Measurements from ENCODE around the gene SNRNP27. TPM values are rescaled to one million over a fixed set of nuclear protein-coding genes. Genes with fewer than 3 reads are reported as not detected.

The SNRNP27 gene
- total RNA-seq, 1 experiment from 2014 or later = 76.3 TPM

DNA sequence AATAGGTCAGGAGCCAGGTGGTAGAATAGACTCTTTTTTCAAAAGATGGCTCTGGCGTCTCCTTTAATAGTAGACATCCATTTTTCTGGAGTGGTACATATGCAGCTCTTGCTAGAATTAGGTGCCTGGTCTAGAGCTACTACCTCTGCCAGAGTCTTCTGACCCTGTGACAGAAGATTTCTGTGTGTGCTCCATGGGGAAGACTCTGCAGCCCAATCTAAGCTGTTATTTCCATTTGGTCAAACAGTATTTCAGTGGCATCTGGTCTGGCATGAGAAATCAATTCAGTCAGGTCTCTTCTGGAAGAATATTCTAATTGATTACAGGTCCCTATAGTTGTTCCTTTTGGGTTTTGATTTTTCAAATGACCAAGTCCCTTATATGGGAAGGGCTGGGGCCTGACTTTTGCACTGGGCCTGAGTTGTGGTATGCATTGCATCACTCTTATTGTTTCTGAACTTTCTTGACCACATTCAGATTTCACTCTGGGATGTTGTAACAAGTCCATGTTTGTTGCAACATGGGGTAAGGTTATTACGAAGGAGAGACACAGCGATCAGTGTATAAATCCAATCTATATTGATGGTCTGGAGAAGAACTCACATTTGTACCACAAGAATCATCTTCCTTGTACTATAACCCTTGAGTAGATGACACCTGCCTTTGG lies 33.2 kb downstream of the SNRNP27 start:
- Histone ChIP-seq H3K4me1 (ENCODE audit: insufficient read depth, low read length, poor library complexity, severe bottlenecking) (no peaks in the 10 kb centered on the region), H3K27ac (ENCODE audit: low read depth, low read length, poor library complexity, severe bottlenecking) (no peak overlapping the region), H3K27me3 (replicated peaks; ENCODE audit: insufficient read depth, low read depth, low read length, poor library complexity) (no peaks in the 10 kb centered on the region), H3K4me3 (ENCODE audit: low read depth, low read length, poor library complexity, severe bottlenecking) (no peak overlapping the region), H3K36me3 (ENCODE audit: insufficient read depth, low read length, poor library complexity, severe bottlenecking) (no peaks in the 10 kb centered on the region), H3K9me3 (ENCODE audit: low read depth, low read length, poor library complexity, severe bottlenecking) (no peaks in the 10 kb centered on the region)
- POLR2A ChIA-PET (ENCODE audit: low non-redundant PET) = no interaction called here
- no peak for DNase-seq (ENCODE audit: low spot score)
- TF ChIP-seq, protein P1, sequence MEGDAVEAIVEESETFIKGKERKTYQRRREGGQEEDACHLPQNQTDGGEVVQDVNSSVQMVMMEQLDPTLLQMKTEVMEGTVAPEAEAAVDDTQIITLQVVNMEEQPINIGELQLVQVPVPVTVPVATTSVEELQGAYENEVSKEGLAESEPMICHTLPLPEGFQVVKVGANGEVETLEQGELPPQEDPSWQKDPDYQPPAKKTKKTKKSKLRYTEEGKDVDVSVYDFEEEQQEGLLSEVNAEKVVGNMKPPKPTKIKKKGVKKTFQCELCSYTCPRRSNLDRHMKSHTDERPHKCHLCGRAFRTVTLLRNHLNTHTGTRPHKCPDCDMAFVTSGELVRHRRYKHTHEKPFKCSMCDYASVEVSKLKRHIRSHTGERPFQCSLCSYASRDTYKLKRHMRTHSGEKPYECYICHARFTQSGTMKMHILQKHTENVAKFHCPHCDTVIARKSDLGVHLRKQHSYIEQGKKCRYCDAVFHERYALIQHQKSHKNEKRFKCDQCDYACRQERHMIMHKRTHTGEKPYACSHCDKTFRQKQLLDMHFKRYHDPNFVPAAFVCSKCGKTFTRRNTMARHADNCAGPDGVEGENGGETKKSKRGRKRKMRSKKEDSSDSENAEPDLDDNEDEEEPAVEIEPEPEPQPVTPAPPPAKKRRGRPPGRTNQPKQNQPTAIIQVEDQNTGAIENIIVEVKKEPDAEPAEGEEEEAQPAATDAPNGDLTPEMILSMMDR (conservative IDR thresholded peaks at IDR 0.05; ENCODE audit: low read depth, low read length) = no peak
- TF ChIP-seq EZH2 (IDR thresholded peaks at IDR 0.05; ENCODE audit: borderline replicate concordance, low read depth, low read length, poor library complexity, severe bottlenecking) = no peak
- no TSS peak for BruUV-seq (replicated peaks)
- CTCF ChIA-PET = no interaction called here
- intact Hi-C loops (cut with micrococcal nuclease; ENCODE audit: unreplicated experiment) = no loop called here

DNA sequence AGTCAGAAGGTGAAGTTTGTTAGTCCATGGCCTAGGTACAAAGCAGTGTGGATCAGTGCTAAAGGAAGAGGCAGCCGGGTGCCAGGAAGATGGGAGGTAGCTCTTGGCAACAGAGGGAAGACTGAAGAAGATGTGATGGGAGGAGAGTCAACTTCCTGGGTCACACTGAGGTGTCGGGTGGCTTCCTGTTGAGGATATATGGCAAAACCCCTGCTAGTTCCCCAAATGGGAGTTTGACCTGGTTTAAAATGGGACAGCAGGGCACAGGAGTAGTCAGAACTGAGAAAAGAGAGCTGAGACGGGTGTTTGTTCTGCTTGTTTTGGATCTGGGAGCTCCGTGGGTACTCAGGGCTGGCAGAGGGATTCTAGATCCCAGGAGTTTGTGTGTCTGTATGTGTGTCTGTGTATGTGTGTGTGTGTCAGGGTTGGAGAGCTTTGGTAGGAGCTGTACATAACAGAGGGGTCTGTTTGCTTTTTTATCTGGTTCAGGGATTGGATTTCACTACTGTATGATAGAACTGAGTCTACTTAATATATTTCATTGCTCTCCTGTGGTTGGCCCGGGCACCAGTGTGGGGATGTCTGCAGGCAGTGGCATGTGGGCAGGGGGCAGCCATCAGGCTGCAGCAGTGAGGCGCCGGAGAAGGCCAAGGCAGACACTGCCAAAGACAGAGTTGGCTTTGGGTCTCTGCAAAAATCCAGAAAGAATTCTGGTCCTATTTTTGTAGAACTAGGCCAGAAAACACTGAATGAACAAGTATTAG lies 38.3 kb downstream of the SNRNP27 start:
- no peak for TF ChIP-seq EZH2 (IDR thresholded peaks at IDR 0.05; ENCODE audit: borderline replicate concordance, low read depth, low read length, poor library complexity, severe bottlenecking)
- TF ChIP-seq, protein P1 (conservative IDR thresholded peaks at IDR 0.05; ENCODE audit: low read depth, low read length) = no peak

DNA sequence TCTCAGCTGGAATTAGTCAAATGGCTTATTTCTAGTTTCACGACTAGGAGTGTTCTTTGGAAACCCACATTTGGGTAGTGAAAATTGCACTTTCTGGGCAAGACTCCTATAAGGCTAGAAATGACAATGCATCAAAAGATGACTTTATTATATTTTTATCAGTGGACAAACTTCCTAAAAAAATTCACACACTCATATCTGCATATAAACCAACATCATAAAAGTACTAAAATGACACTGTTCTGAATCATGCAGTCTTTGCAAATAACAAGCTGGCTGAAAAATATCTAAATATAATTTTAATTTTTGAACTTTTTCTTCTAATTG lies 38.8 kb downstream of the SNRNP27 start:
- TF ChIP-seq EZH2 (IDR thresholded peaks at IDR 0.05; ENCODE audit: borderline replicate concordance, low read depth, low read length, poor library complexity, severe bottlenecking) = no peak
- TF ChIP-seq, protein P1 (conservative IDR thresholded peaks at IDR 0.05; ENCODE audit: low read depth, low read length) = no peak
- ChIA-PET POLR2A (ENCODE audit: low non-redundant PET) (interaction anchor here (0.6 kb wide), 1 partner anchor 18 kb away, joined by 7 read pairs; the partner anchor contains the start of gene MXD1), CTCF (no interaction called here)
- Histone ChIP-seq H3K4me1 (ENCODE audit: insufficient read depth, low read length, poor library complexity, severe bottlenecking) (no peaks in the 10 kb centered on the region), H3K36me3 (ENCODE audit: insufficient read depth, low read length, poor library complexity, severe bottlenecking) (no peaks in the 10 kb centered on the region), H3K27ac (ENCODE audit: low read depth, low read length, poor library complexity, severe bottlenecking) (no peak overlapping the region), H3K27me3 (replicated peaks; ENCODE audit: insufficient read depth, low read depth, low read length, poor library complexity) (no peaks in the 10 kb centered on the region), H3K4me3 (ENCODE audit: low read depth, low read length, poor library complexity, severe bottlenecking) (no peak overlapping the region), H3K9me3 (ENCODE audit: low read depth, low read length, poor library complexity, severe bottlenecking) (no peaks in the 10 kb centered on the region)
- BruUV-seq (replicated peaks) = no TSS peak
- DNase-seq (ENCODE audit: low spot score) = no peak
- intact Hi-C loops (cut with micrococcal nuclease; ENCODE audit: unreplicated experiment) = no loop called here

More for the DNA sequence above, 38.3 kb downstream of the SNRNP27 start:
- DNase-seq (ENCODE audit: low spot score) = no peak
- H3K4me1 ChIP-seq (ENCODE audit: insufficient read depth, low read length, poor library complexity, severe bottlenecking) = no peaks in the 10 kb centered on the region
- ChIA-PET POLR2A (ENCODE audit: low non-redundant PET) (no interaction called here), CTCF (no interaction called here)
- H3K27ac ChIP-seq (ENCODE audit: low read depth, low read length, poor library complexity, severe bottlenecking) = no peak overlapping the region
- H3K9me3 ChIP-seq (ENCODE audit: low read depth, low read length, poor library complexity, severe bottlenecking) = no peaks in the 10 kb centered on the region
- H3K4me3 ChIP-seq (ENCODE audit: low read depth, low read length, poor library complexity, severe bottlenecking) = no peak overlapping the region
- no TSS peak for BruUV-seq (replicated peaks)
- intact Hi-C loops (cut with micrococcal nuclease; ENCODE audit: unreplicated experiment) = no loop called here
- no peaks in the 10 kb centered on the region for H3K36me3 ChIP-seq (ENCODE audit: insufficient read depth, low read length, poor library complexity, severe bottlenecking)
- no peaks in the 10 kb centered on the region for H3K27me3 ChIP-seq (replicated peaks; ENCODE audit: insufficient read depth, low read depth, low read length, poor library complexity)
